Hepatocyte (in vitro differentiated cells): ENCODE data around the gene NAV3.

Experiments used
- EZH2 ChIP-seq: fragments of 200-600 bp; sonication (generic); IDR thresholded peaks from 2 replicates; pipeline ENCODE4 v1.6.1; 2016; ENCODE audit warnings: antibody characterized with exemption, mild to moderate bottlenecking, borderline replicate concordance
- TF ChIP-seq, protein P1 (sequence below): fragments of 200-600 bp; sonication (generic); IDR thresholded peaks from 2 replicates; pipeline ENCODE4 v1.5.1; 2016; ENCODE audit warnings: antibody characterized with exemption, mild to moderate bottlenecking; ENCODE audit not compliant: poor library complexity

DNA sequence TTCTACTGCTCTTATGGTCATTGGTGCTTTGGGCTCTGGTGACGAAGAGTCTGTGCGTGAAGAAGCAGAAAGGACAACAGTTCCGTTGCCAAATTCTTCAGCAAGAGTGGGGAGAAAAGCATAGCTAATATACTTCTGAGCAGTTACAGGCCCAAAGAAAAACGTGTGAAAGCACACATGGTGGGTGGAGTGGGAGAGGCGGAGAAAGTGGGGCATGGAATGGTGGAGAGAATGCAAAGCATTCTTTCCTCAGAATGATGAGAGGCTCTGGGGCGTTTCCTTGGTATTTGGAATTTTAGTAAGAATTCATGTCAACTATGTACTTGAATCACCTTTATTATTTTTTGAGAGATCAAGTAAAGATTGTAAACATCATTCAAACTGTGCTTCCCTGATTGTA lies 396.1 kb downstream of the NAV3 start:
- TF ChIP-seq, protein P1, sequence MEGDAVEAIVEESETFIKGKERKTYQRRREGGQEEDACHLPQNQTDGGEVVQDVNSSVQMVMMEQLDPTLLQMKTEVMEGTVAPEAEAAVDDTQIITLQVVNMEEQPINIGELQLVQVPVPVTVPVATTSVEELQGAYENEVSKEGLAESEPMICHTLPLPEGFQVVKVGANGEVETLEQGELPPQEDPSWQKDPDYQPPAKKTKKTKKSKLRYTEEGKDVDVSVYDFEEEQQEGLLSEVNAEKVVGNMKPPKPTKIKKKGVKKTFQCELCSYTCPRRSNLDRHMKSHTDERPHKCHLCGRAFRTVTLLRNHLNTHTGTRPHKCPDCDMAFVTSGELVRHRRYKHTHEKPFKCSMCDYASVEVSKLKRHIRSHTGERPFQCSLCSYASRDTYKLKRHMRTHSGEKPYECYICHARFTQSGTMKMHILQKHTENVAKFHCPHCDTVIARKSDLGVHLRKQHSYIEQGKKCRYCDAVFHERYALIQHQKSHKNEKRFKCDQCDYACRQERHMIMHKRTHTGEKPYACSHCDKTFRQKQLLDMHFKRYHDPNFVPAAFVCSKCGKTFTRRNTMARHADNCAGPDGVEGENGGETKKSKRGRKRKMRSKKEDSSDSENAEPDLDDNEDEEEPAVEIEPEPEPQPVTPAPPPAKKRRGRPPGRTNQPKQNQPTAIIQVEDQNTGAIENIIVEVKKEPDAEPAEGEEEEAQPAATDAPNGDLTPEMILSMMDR, result no peak
- no peak for TF ChIP-seq EZH2
